ENCODE results near the gene CHRNB4.

The CHRNB4 gene

DNA sequence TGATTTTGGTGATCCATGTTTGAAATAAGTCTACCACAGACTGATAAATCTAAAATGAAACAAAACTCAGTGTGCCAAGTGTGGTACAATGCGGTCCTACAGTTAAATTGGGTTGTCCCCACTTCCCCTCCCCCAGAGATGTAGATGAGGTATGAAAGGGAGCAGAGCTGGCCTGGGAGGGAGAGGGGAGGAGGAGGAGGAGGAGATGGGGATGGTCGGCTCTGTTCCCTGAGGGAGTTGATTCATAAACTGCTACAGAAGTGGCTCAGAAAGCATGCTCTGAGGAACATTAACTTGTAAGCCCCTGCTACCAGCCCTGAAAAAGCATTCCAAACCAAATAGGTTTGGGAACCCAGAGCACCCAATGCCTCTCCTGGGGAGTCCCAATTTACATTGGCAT is 28.0 kb upstream of the CHRNB4 start:
- H3K4me3 ChIP-seq (ENCODE audit: low read depth, low read length): no peak overlapping the region

DNA sequence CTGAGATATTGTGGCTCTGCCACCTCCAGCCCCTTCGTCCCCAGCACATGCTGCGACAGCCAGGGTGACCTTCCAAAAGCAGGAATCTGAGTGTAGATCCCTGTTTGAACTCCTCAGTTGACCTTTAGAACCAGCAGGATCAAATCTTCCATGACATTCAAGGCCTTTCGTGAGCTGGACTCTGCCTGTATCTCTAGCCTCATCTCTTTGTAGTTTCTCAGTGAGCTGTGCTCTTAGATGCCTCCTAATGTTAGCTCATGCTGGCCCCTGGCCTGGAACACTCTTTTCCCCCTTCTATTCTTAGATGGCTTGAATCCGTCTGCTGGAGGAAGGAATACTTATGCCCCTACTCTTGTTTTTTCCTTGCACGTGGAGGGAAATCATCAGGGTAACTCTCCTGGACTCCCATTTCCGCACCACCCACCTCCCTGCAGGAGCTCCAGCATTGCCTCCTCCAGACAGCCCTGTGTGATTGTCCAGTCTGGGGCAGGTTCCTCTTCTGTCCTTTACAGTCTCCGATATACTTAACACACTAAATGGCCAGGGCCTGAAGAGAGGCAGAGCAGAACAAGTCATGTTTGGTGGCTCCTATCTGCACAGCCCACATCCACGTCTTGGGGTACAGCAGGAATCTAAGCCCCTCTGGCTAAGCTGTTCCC is 26.7 kb upstream of the CHRNB4 start:
- no peak overlapping the region for H3K4me3 ChIP-seq (ENCODE audit: low read depth, low read length)

- H3K4me3 ChIP-seq (ENCODE audit: low read depth, low read length): no peak overlapping the region
Observed at GRCh38 chr15:78666010-78666409, 25.0 kb upstream of the CHRNB4 start.

- H3K4me3 ChIP-seq (ENCODE audit: low read depth, low read length): no peak overlapping the region
Observed at GRCh38 chr15:78663703-78664102, 22.7 kb upstream of the CHRNB4 start.

DNA sequence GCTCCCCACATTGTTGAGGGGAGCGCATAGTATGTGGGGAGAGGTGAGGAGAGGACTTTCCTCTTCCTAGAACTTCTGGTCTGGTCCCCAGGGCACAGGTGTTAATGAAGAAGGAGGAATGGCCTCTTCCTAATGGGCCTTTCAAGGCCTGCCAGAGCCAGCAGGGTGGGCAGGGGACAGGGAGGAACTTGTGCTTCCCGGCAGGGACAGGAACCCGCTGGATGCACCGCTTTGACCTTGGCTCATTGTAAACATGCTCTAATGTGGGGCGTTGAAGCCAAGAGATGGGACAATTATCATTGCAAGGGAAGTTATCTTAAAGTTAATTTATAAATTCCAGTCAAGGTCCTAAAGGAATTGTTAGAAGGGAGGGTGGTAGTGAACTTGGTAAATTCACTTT is 21.0 kb upstream of the CHRNB4 start:
- H3K4me3 ChIP-seq (ENCODE audit: low read depth, low read length): no peak overlapping the region

- H3K4me3 ChIP-seq (ENCODE audit: low read depth, low read length): no peak overlapping the region
Observed at GRCh38 chr15:78661001-78661400, 20.0 kb upstream of the CHRNB4 start.

- no peak overlapping the region for H3K4me3 ChIP-seq (ENCODE audit: low read depth, low read length)
Observed at GRCh38 chr15:78660584-78660983, 19.6 kb upstream of the CHRNB4 start.

DNA sequence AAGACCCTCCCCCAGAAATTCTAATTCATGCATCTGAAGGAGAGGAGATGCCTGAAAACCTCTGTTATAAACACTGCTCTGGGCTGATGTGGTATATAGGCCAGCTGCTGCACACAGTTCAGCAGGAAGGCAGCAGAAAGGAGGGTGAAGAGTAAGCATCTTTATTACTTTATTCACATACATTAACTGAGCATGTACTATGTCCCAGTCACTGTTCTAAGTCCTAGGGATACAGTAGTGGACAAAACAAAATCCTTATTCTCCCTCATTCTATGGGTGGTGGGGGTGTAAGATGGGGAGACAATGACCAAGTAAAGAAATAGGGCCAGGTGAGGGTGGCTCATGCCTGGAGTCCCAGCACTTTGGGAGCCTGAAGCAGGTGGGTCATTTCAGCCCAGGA is 17.8 kb upstream of the CHRNB4 start:
- H3K4me3 ChIP-seq (ENCODE audit: low read depth, low read length): no peak overlapping the region

DNA sequence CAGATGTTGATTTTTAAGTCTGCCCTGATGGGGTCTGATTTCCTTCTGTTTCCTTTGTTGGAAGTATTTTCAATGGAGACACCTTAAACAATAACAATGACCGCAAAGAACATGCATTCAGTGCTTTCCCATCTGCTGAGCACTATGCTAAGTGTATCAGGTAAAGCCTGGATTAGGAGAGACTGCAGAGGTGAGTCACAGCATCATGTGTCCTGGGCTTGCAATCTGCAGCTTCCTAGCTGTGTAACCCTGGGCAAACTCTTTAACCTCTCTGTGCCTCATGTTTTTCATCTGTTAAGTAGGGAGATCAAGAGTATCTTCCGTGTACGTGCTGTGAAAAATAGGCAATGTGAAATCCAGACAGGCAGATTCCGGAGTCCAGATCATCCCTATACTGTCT is 13.3 kb upstream of the CHRNB4 start:
- no peak overlapping the region for H3K4me3 ChIP-seq (ENCODE audit: low read depth, low read length)

DNA sequence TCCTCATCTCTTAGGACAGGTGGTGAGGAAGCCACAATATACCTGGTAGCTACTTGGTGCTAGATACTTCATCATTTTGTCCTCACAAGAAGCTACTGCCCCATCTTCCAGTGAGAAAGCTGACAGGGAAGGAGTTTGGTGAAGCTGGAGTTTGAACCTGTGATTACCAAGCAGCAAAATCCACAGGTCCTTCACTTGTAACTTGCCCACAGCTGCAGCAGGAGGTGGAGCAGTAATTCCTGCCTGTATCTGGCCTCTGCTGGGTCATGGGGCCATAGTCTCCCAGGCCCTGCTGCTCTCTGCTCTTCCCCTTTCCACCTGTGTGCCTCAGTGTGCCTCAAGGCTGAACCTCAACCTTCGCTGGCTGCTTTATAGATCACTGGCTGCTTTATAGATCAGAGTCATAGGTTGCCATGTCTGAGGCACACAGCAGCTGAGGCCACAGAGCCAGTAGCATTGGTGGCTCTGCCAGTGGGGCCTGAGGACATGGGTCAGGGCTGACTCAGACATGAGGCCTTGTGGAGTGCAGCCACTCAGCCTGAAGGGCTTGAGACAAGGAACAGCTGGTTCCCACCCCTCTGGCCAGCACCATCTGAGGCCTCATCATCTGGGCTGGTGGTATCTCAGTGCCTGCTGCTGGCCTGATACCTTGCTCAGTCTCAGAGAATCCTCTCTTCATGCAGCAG is 11.1 kb upstream of the CHRNB4 start:
- no peak overlapping the region for H3K4me3 ChIP-seq (ENCODE audit: low read depth, low read length)

DNA sequence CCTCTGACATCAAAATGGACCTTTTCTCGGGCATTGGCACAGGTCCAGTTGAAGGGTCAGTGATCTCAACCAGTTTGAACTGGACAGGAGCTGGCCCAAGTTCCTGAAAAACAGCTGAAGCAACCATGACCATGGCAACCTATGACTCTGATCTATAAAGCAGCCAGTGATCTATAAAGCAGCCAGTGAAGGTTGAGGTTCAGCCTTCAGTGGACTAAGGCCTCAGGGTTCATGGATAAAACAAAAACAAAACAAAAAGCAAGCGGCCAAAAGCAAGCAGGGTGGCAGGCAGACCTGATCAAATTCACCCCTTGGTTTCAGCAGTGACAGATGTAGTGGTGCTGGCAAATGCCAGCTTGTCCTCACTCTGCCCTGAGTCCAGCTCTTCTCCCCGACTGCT is 10.0 kb upstream of the CHRNB4 start:
- no peak overlapping the region for H3K4me3 ChIP-seq (ENCODE audit: low read depth, low read length)

- no peak overlapping the region for H3K4me3 ChIP-seq (ENCODE audit: low read depth, low read length)
Observed at GRCh38 chr15:78650022-78650421, 9.0 kb upstream of the CHRNB4 start.

GRCh38 chr15:78645009-78645408 is 4.0 kb upstream of the CHRNB4 start:
- no peak overlapping the region for H3K4me3 ChIP-seq (ENCODE audit: low read depth, low read length)

- H3K4me3 ChIP-seq (ENCODE audit: low read depth, low read length): no peak overlapping the region
Observed at GRCh38 chr15:78642331-78642730, 1.3 kb upstream of the CHRNB4 start.

GRCh38 chr15:78641749-78642275 is 802 bp upstream of the CHRNB4 start:
- no peak overlapping the region for H3K4me3 ChIP-seq (ENCODE audit: low read depth, low read length)

- peak overlapping the region; percentile 33 for H3K4me3 ChIP-seq (ENCODE audit: low read depth, low read length)
Observed at GRCh38 chr15:78640527-78641101, 396 bp downstream of the CHRNB4 start.

DNA sequence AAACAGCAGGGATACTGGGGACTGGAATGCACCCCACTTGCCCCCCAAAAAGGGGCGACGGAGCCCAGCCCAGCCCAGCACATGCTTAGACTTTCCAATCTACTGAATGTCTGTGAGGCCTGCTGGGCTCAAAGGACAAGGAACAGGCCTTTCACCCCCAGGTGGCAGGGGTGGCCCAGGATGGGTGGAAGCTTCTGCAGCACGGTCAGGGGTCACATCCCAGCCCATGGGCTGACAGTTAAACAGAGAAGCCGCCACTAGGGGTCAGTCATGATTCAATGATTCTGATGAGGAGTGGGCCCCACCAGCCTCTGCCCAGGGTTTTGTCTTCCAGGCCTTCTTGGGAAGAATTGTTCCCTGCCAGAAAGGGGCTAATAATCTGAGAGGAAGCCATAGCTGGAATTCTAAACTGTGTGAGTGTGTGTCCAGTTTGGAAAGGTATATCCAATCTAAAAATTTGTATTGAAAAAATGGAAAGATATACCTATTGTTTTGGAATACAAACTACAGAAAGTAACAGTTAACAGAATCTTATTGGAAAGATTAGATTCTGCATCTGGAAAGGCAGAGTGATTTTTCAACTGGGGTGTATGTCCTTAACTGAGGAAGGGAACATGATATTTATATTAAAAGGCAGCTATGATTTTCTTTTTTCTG is 2.2 kb downstream of the CHRNB4 start:
- H3K4me3 ChIP-seq (ENCODE audit: low read depth, low read length): no peak overlapping the region

- H3K4me3 ChIP-seq (ENCODE audit: low read depth, low read length): no peak overlapping the region
Observed at GRCh38 chr15:78637776-78638435, 3.1 kb downstream of the CHRNB4 start.

GRCh38 chr15:78636378-78636859 is 4.6 kb downstream of the CHRNB4 start:
- H3K4me3 ChIP-seq (ENCODE audit: low read depth, low read length): no peak overlapping the region

DNA sequence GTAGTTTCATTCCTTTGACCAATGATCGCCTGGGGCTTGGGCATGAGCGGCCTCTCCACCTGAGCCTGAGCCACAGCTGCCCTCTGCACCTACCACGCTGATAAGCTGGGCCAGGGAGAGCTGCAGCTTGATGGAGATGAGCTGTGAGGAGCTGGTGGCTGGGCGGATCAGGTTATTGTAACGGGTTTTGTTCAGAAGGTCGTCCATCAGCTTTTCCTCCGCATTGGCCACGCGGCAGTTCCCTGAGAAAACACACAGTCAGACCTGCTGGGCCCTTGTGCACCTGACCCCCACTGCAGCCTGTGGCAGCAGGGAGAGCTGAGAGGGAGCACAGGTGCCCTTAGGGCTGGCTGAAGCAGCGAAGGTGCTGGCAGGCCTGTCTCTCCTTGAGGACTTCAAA is 5.7 kb downstream of the CHRNB4 start:
- H3K4me3 ChIP-seq (ENCODE audit: low read depth, low read length): no peak overlapping the region

All from iPS-11a (cell line).